ENCODE results near the gene OR52H1.
A peak's percentile ranks its signal among the peaks of the same experiment; 100 is the strongest.

OR52H1 gene

GRCh38 chr11:5556596-5557188 lies 8.4 kb upstream of the OR52H1 start:
- no peak overlapping the region for H3K4me3 ChIP-seq (ENCODE audit: low read length)
- no peak for DNase-seq (ENCODE audit: low read depth)
- TF ChIP-seq CTCF (IDR thresholded peaks at IDR 0.05; ENCODE audit: insufficient read depth, low read depth, low read length, missing control alignments), result no peak

- no peak for DNase-seq (ENCODE audit: low read depth)
- TF ChIP-seq CTCF (IDR thresholded peaks at IDR 0.05; ENCODE audit: insufficient read depth, low read depth, low read length, missing control alignments), result no peak
These were observed 5.0 kb upstream of the OR52H1 start for GRCh38 chr11:5553343-5553742.

GRCh38 chr11:5550440-5551095 lies 2.2 kb upstream of the OR52H1 start:
- peak; percentile 78 for DNase-seq (ENCODE audit: low read depth)
- no peak overlapping the region for H3K4me3 ChIP-seq (ENCODE audit: low read length)
- no peak for TF ChIP-seq CTCF (IDR thresholded peaks at IDR 0.05; ENCODE audit: insufficient read depth, low read depth, low read length, missing control alignments)

More at GRCh38 chr11:5553343-5553742, 5.0 kb upstream of the OR52H1 start:
- no peak overlapping the region for H3K4me3 ChIP-seq (ENCODE audit: low read length)

GRCh38 chr11:5547982-5548381 lies 358 bp downstream of the OR52H1 start:
- DNase-seq (ENCODE audit: low read depth), result no peak
- H3K4me3 ChIP-seq (ENCODE audit: low read length), result no peak overlapping the region
- no peak for TF ChIP-seq CTCF (IDR thresholded peaks at IDR 0.05; ENCODE audit: insufficient read depth, low read depth, low read length, missing control alignments)

- no peak for TF ChIP-seq CTCF (IDR thresholded peaks at IDR 0.05; ENCODE audit: insufficient read depth, low read depth, low read length, missing control alignments)
- no peak for DNase-seq (ENCODE audit: low read depth)
- no peak overlapping the region for H3K4me3 ChIP-seq (ENCODE audit: low read length)
These were observed 1.9 kb downstream of the OR52H1 start for GRCh38 chr11:5546457-5546856.

GRCh38 chr11:5541427-5541826 lies 6.9 kb downstream of the OR52H1 start:
- TF ChIP-seq CTCF (IDR thresholded peaks at IDR 0.05; ENCODE audit: insufficient read depth, low read depth, low read length, missing control alignments), result no peak
- no peak overlapping the region for H3K4me3 ChIP-seq (ENCODE audit: low read length)
- DNase-seq (ENCODE audit: low read depth), result no peak

- DNase-seq (ENCODE audit: low read depth), result no peak
- no peak overlapping the region for H3K4me3 ChIP-seq (ENCODE audit: low read length)
- no peak for TF ChIP-seq CTCF (IDR thresholded peaks at IDR 0.05; ENCODE audit: insufficient read depth, low read depth, low read length, missing control alignments)
These were observed 11.9 kb downstream of the OR52H1 start for GRCh38 chr11:5536482-5536881.

Data from epithelial cell of esophagus (primary cell).